GM21717 (cell line): Measurements from ENCODE around the gene KDF1.

Source experiments
- ATAC-seq: cut with Tn5 transposase; IDR thresholded peaks from one replicate; pipeline ENCODE4 v1.9.1; 2021; ENCODE audit warnings: mild to moderate bottlenecking, moderate library complexity; ENCODE audit not compliant: unreplicated experiment

KDF1 gene

GRCh38 chr1:26959722-26960624, at the start of gene KDF1:
KDF1 (minus strand) TSS chr1:26960468; CDS start chr1:26952380, 8,088 bp downstream.
- ATAC-seq: no peak

GRCh38 chr1:27009601-27010197, 49.4 kb upstream of the KDF1 start:
- ATAC-seq: no peak

- ATAC-seq: no peak
These were observed 47.8 kb upstream of the KDF1 start for GRCh38 chr1:27007909-27008582.

- ATAC-seq: no peak
These were observed 46.4 kb upstream of the KDF1 start for GRCh38 chr1:27006683-27007082.

GRCh38 chr1:27005648-27006496, 45.6 kb upstream of the KDF1 start:
- no peak for ATAC-seq

GRCh38 chr1:27005166-27005530, 44.9 kb upstream of the KDF1 start:
- no peak for ATAC-seq

- ATAC-seq: no peak
These were observed 44.4 kb upstream of the KDF1 start for GRCh38 chr1:27004471-27005165.

GRCh38 chr1:27003745-27004470, 43.6 kb upstream of the KDF1 start:
- ATAC-seq: no peak

GRCh38 chr1:27001570-27002360, 41.5 kb upstream of the KDF1 start:
- no peak for ATAC-seq

GRCh38 chr1:27000817-27001460, 40.7 kb upstream of the KDF1 start:
- no peak for ATAC-seq

- no peak for ATAC-seq
These were observed 40.0 kb upstream of the KDF1 start for GRCh38 chr1:27000090-27000816.

- no peak for ATAC-seq
These were observed 39.2 kb upstream of the KDF1 start for GRCh38 chr1:26999440-26999987.

GRCh38 chr1:26998429-26999300, 38.4 kb upstream of the KDF1 start:
- ATAC-seq: no peak

- ATAC-seq: no peak
These were observed 36.4 kb upstream of the KDF1 start for GRCh38 chr1:26996665-26997064.

GRCh38 chr1:26996024-26996423, 35.8 kb upstream of the KDF1 start:
- no peak for ATAC-seq

GRCh38 chr1:26994787-26995517, 34.7 kb upstream of the KDF1 start:
- no peak for ATAC-seq
